IMR-90 (cell line): ENCODE results near the gene ANKRD52. TPM values are rescaled to one million over a fixed set of nuclear protein-coding genes. Genes with fewer than 3 reads are reported as not detected.

ENCODE experiments used
- ATAC-seq: fragments of 200-7000 bp; cut with Tn5 transposase; 2 replicates; pipeline ENCODE4 v1.9.1; 2020; ENCODE audit warnings: low read depth, mild to moderate bottlenecking, moderate library complexity
- BruUV-seq: library from RNA; stranded (reverse); fragments of 400-500 nt; replicated peaks from 2 replicates; lab custom pipeline; 2021; lab: Mats Ljungman, UMichigan
- CTCF ChIA-PET: fragments of 300-600 bp; formaldehyde crosslinking; extraction: SDS; loops from one replicate; lab custom pipeline; 2021; ENCODE audit warnings: antibody characterized with exemption; lab: Yijun Ruan, JAX
- POLR2A ChIA-PET: fragments of 300-600 bp; sonication (Branson Sonifier 250); formaldehyde crosslinking; loops from one replicate; lab custom pipeline; 2022; ENCODE audit warnings: antibody characterized with exemption; ENCODE audit not compliant: unreplicated experiment; lab: Charles Lee
- DNase-seq: peaks from one replicate; pipeline ENCODE4 v3.0.0; 2013
- H2AFZ ChIP-seq: replicated peaks from 2 replicates; pipeline ENCODE3; 2013; ENCODE audit warnings: low read length, mild to moderate bottlenecking; ENCODE audit not compliant: poor library complexity
- H2AK5ac ChIP-seq: 2 replicates; pipeline ENCODE4 v1.6.1; 2013; ENCODE audit warnings: low read depth, low read length, inconsistent platforms
- H2AK9ac ChIP-seq: replicated peaks from 2 replicates; pipeline ENCODE3; 2013; ENCODE audit warnings: mild to moderate bottlenecking, low read depth, low read length, moderate library complexity; ENCODE audit not compliant: poor library complexity
- H2BK120ac ChIP-seq: 2 replicates; pipeline ENCODE4 v1.6.1; 2013; ENCODE audit warnings: low read depth, low read length, inconsistent platforms
- H2BK15ac ChIP-seq: 3 replicates; pipeline ENCODE4 v1.6.1; 2013; ENCODE audit warnings: low read depth, low read length, inconsistent platforms
- H2BK20ac ChIP-seq: 2 replicates; pipeline ENCODE4 v1.6.1; 2013; ENCODE audit warnings: low read depth, mild to moderate bottlenecking, inconsistent platforms, low read length, moderate library complexity
- H2BK5ac ChIP-seq: 2 replicates; pipeline ENCODE4 v1.6.1; 2013; ENCODE audit warnings: mild to moderate bottlenecking, low read depth, low read length, inconsistent platforms; ENCODE audit not compliant: poor library complexity, severe bottlenecking
- H3K14ac ChIP-seq: replicated peaks from 2 replicates; pipeline ENCODE4 v1.6.1; 2013; ENCODE audit warnings: low read depth, low read length, inconsistent platforms
- H3K18ac ChIP-seq: 2 replicates; pipeline ENCODE4 v1.6.1; 2013; ENCODE audit warnings: low read depth, low read length, control low read depth
- H3K23ac ChIP-seq: 2 replicates; pipeline ENCODE4 v1.6.1; 2013; ENCODE audit warnings: low read depth, low read length, inconsistent platforms
- H3K27ac ChIP-seq: 2 replicates; pipeline ENCODE4 v1.5.1; 2013; ENCODE audit warnings: mild to moderate bottlenecking, control low read depth, low read length; ENCODE audit not compliant: insufficient read depth
- H3K27me3 ChIP-seq: 2 replicates; pipeline ENCODE4 v1.6.1; 2013; ENCODE audit warnings: low read length; ENCODE audit not compliant: control insufficient read depth, insufficient read depth
- H3K36me3 ChIP-seq: 2 replicates; pipeline ENCODE4 v1.6.1; 2013; ENCODE audit warnings: low read length, mixed read lengths; ENCODE audit not compliant: control insufficient read depth, insufficient read depth
- H3K4ac ChIP-seq: 2 replicates; pipeline ENCODE4 v1.6.1; 2013; ENCODE audit warnings: low read depth, low read length, inconsistent platforms
- H3K4me1 ChIP-seq: 2 replicates; pipeline ENCODE4 v1.6.1; 2013; ENCODE audit warnings: low read length, mixed read lengths; ENCODE audit not compliant: control insufficient read depth, insufficient read depth
- H3K4me2 ChIP-seq: 2 replicates; pipeline ENCODE4 v1.6.1; 2013; ENCODE audit warnings: low read depth, mild to moderate bottlenecking, control low read depth, low read length, moderate library complexity
- H3K4me3 ChIP-seq: 2 replicates; pipeline ENCODE4 v1.5.1; 2013; ENCODE audit warnings: low read depth, mild to moderate bottlenecking, control low read depth, low read length, moderate library complexity; ENCODE audit not compliant: insufficient read depth
- H3K56ac ChIP-seq: 2 replicates; pipeline ENCODE4 v1.6.1; 2013; ENCODE audit warnings: low read length, inconsistent platforms; ENCODE audit not compliant: insufficient read depth; ENCODE audit errors: extremely low read depth
- H3K79me1 ChIP-seq, 2 experiments: 2 replicates each; pipeline ENCODE4 v1.6.1; 2013; ENCODE audit warnings: low read length in 2 of 2, inconsistent platforms in 1 of 2, low read depth in 1 of 2
- H3K9ac ChIP-seq: 2 replicates; pipeline ENCODE4 v1.6.1; 2013; ENCODE audit warnings: low read depth, low read length, control low read depth
- H3K9me1 ChIP-seq: 2 replicates; pipeline ENCODE4 v1.6.1; 2013; ENCODE audit warnings: low read length, inconsistent platforms; ENCODE audit not compliant: insufficient read depth
- H3K9me3 ChIP-seq: 2 replicates; pipeline ENCODE4 v1.6.1; 2013; ENCODE audit warnings: low read length; ENCODE audit not compliant: control insufficient read depth, insufficient read depth
- H4K20me1 ChIP-seq: 2 replicates; pipeline ENCODE4 v1.6.1; 2013; ENCODE audit warnings: low read length, inconsistent platforms; ENCODE audit not compliant: insufficient read depth
- H4K5ac ChIP-seq: 2 replicates; pipeline ENCODE4 v1.6.1; 2013; ENCODE audit warnings: mild to moderate bottlenecking, low read depth, low read length, control low read depth
- H4K8ac ChIP-seq, 2 experiments: 2 replicates each; pipeline ENCODE4 v1.6.1; 2013; ENCODE audit warnings: low read depth in 2 of 2, low read length in 2 of 2, control low read depth in 1 of 2, inconsistent platforms in 1 of 2
- H4K91ac ChIP-seq: 2 replicates; pipeline ENCODE4 v1.6.1; 2013; ENCODE audit warnings: low read depth, low read length, inconsistent platforms; ENCODE audit not compliant: insufficient read depth
- CHD1 ChIP-seq: IDR thresholded peaks from 2 replicates; pipeline ENCODE4 v1.6.1; 2012; ENCODE audit warnings: low read depth, low read length, improper control_type of control experiment
- RCOR1 ChIP-seq: IDR thresholded peaks from 2 replicates; pipeline ENCODE4 v1.6.1; 2012; ENCODE audit warnings: mild to moderate bottlenecking, low read length, improper control_type of control experiment; ENCODE audit not compliant: insufficient replicate concordance
- WGBS, 2 experiments: methylation state at CpG; one replicate each; pipeline versions ENCODE4 v1.1.5 to v1.1.7; 2013; ENCODE audit warnings: missing lambda C conversion rate in 2 of 2; ENCODE audit not compliant: insufficient read length in 1 of 2; ENCODE audit errors: extremely low coverage in 2 of 2; 5-methylcytosine and 5-hydroxymethylcytosine counted together
- dilution Hi-C: fragments of 300-500 bp; cut with HindIII; formaldehyde crosslinking; loops from one replicate; pipeline ENCODE4 v1.14.3; 2018; ENCODE audit warnings: low sequenced_read_pairs; ENCODE audit not compliant: unreplicated experiment
- in situ Hi-C: fragments of 300-500 bp; cut with MboI; formaldehyde crosslinking; loops from 3 replicates; pipeline ENCODE4 v1.14.3; 2019; ENCODE audit warnings: low sequenced_read_pairs, inconsistent platforms, mixed read lengths
- intact Hi-C: fragments of 100-400 bp; cut with micrococcal nuclease; formaldehyde crosslinking; loops from 2 replicates; pipeline ENCODE4 v1.10.0; 2022
- polyA plus RNA-seq, 3 experiments: library from polyadenylated mRNA; depleted of rRNA; stranded (reverse); fragments of >200 nt; gene quantifications; 2 replicates each; pipeline ENCODE4 v1.2.3, GENCODE V29; 2012; ENCODE audit warnings: low replicate concordance in 1 of 3
- total RNA-seq: library from RNA; depleted of rRNA; stranded (reverse); fragments of >200 nt; gene quantifications from 2 replicates; pipeline ENCODE4 v1.2.3, GENCODE V29; 2012

Gene ANKRD52
- total and polyA plus RNA-seq, 2 of the 4 experiments (the other 2 are of a cell fraction) = 15.4 to 35.9 TPM

GRCh38 chr12:56267443-56268071, 9.4 kb upstream of the ANKRD52 start:
- DNase-seq (no peak), ATAC-seq (peak; percentile 1; the same call in 1 of the 2 replicates)
- Histone ChIP-seq H3K36me3 (peaks cover 11% of the 10 kb centered on the region), H2BK20ac (no peak overlapping the region), H4K20me1 (no peaks in the 10 kb centered on the region), H2BK15ac (no peak overlapping the region), H2AFZ (peak overlapping the region; percentile 100), H3K27ac (peak overlapping the region; percentile 42), H2AK9ac (peak overlapping the region; percentile 88), H3K4me3 (peak overlapping the region; percentile 61), H4K91ac (no peak overlapping the region; the same call in 1 of the 2 replicates), H3K9me3 (no peaks in the 10 kb centered on the region), H3K9me1 (peaks cover 7% of the 10 kb centered on the region; the same call in 1 of the 2 replicates), H3K56ac (peak overlapping the region; percentile 27; the same call in 1 of the 2 replicates), H3K14ac (no peak overlapping the region), H3K4me2 (peak overlapping the region; percentile 79), H4K5ac (0 out of 2 replicates have a peak overlapping the region, but pooled peaks have one; percentile 12), H3K4ac (peak overlapping the region; percentile 24; the same call in 1 of the 2 replicates), H2BK120ac (no peak overlapping the region), H3K9ac (peak overlapping the region; percentile 41), H3K4me1 (peaks cover 7% of the 10 kb centered on the region; the same call in 1 of the 2 replicates), H4K8ac (peak overlapping the region; percentile 33 to 83; a peak in 3 of 4 replicates), H3K18ac (no peak overlapping the region), H2BK5ac (no peak overlapping the region), H3K23ac (0 out of 2 replicates have a peak overlapping the region, but pooled peaks have one; percentile 25), H2AK5ac (peak overlapping the region; percentile 34; the same call in 1 of the 2 replicates), H3K27me3 (no peaks in the 10 kb centered on the region), H3K79me1 (peaks cover 0 to 21% of the 10 kb centered on the region in 2 experiments; a peak in 2 of 4 replicates)
- no peak for TF ChIP-seq RCOR1
- no peak for TF ChIP-seq CHD1
- in situ Hi-C loops = no loop called here
- ChIA-PET CTCF (interaction anchor here (1.4 kb wide), 1 partner anchor 34 kb away, joined by 4 read pairs; no protein-coding TSS in a partner anchor), POLR2A (no interaction called here)
- WGBS, 2 experiments = 30% methylated on average over 2 of the region's 21 CpGs; no CpG with 5 or more reads in 1 of the 2 experiments
- dilution Hi-C loops = no loop called here
- BruUV-seq = no TSS peak
- intact Hi-C loops = loop anchor here (2.0 kb wide), 1 partner anchor 197 kb away; no protein-coding TSS in a partner anchor
